ENCODE results near the gene ARL8A. TPM values are rescaled to one million over a fixed set of nuclear protein-coding genes. Genes with fewer than 3 reads are reported as not detected.

Gene ARL8A
- total RNA-seq, 1 donor from 2014 or later, result 51.9 TPM

DNA sequence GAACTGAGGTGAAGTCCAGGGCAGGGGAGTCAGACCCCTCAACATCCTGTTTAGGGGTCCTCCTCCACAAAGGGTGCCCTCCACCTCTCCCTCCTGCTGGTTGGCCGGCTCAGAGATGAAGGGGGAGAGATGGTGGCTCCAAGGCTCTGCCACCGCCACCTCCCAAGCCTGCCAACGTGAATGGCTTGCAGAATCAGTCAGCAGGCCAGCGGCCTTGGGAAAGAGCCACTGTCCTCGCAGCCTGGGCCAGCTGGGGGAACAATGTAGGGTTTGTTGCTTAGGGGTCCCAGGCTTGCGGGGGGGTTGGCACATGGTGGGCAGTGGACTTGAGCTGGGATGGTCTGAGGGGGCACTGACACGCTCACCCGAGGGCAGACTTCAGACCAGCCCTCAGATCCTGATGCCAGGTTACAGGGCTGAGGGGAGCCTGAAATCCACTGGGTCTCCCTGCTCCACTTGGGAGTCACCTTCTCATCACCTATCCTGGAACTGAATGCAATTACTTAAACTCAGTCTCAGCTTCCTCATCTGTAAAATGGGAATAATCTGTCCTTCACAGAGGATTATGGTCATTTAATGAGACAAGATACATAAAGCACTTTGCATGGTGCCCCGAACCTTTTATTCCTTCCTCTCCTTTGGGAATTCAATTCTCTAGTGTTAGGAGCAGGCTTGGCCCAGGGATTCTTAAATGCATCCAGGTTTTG is 13.6 kb downstream of the ARL8A start:
- peaks cover 16% of the 10 kb centered on the region for H3K36me3 Mint-ChIP-seq (ENCODE audit: low read depth)

DNA sequence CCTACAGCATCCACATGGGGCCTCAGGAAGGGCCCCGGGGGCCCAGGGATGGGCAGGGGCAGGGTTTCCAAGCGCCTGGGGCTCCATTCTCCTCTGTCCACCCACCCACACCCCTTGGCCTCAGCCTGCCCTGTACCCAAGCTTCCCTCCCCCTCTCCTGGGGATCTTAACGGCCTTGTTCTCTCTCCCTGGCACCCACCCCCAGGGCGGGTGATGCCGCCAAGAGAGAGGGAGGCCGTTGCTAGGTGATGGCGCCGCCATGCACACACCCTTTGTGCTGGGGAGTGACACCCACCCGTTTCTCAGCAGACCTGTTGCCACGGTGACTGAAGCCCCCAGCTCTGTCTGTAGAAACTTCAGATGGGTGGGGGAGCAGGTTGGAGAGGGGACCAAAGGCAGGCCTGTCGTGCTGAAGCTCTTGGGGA is 14.2 kb downstream of the ARL8A start:
- peaks cover 3% of the 10 kb centered on the region for H3K27me3 Mint-ChIP-seq
- H3K4me3 Mint-ChIP-seq, result no peak overlapping the region
- peaks cover 2% of the 10 kb centered on the region for H3K4me1 Mint-ChIP-seq
- H3K27ac Mint-ChIP-seq, result no peak overlapping the region
- H3K9me3 Mint-ChIP-seq, result no peaks in the 10 kb centered on the region
- DNase-seq, result no peak
- H3K36me3 Mint-ChIP-seq (ENCODE audit: low read depth), result peaks cover 16% of the 10 kb centered on the region
- intact Hi-C loops (cut with micrococcal nuclease), result no loop called here

More for the DNA sequence above, 13.6 kb downstream of the ARL8A start:
- Mint-ChIP-seq H3K4me3 (no peak overlapping the region), H3K9me3 (no peaks in the 10 kb centered on the region), H3K4me1 (peaks cover 2% of the 10 kb centered on the region), H3K27ac (no peak overlapping the region), H3K27me3 (no peaks in the 10 kb centered on the region)
- no peak for DNase-seq
- intact Hi-C loops (cut with micrococcal nuclease), result no loop called here

DNA sequence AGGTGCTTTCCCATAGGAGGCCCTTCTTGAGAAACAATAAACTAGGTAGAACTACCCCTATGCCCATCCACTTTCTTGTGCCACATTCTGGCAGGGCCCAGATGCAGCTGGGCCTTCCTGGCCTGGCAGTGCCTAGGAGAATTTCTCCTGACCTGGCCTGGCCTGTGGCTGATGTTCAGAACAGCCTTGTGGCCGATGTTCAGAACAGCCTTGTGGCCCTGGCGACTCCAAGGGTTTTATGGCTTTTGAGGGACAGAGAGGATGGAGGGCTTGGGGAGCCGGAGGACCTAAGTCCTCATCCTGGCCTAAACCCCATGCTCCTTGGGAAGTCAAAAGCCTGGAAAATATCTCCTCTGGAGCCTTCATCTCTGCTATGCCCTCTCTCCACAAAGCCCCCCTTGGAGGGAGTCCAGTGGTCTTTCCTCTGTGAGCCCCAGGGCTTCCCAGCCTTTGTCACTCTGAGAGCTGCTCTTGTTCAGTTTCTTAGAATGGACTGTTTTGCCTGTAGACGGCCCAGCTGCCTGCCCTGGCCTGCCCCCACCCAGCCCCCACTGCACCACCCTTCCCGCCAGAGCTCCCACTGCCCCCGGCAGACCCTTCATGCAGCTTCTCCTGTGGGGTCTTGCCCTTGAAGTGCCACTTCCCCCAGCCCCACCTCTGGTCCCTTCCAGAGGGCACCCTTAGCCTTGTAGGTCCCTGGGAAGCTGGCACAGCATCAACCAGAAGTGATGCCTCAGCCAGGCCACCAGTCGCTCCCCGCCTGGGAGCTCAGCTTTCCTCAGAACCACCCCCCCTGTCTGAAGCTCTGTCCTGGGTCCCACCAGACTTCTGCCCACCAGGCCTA is 14.9 kb downstream of the ARL8A start:
- Mint-ChIP-seq H3K36me3 (ENCODE audit: low read depth) (peaks cover 14% of the 10 kb centered on the region), H3K9me3 (no peaks in the 10 kb centered on the region), H3K4me1 (peaks cover 2% of the 10 kb centered on the region), H3K27me3 (peaks cover 3% of the 10 kb centered on the region), H3K27ac (no peak overlapping the region), H3K4me3 (no peak overlapping the region)
- no peak for DNase-seq
- intact Hi-C loops (cut with micrococcal nuclease), result no loop called here

DNA sequence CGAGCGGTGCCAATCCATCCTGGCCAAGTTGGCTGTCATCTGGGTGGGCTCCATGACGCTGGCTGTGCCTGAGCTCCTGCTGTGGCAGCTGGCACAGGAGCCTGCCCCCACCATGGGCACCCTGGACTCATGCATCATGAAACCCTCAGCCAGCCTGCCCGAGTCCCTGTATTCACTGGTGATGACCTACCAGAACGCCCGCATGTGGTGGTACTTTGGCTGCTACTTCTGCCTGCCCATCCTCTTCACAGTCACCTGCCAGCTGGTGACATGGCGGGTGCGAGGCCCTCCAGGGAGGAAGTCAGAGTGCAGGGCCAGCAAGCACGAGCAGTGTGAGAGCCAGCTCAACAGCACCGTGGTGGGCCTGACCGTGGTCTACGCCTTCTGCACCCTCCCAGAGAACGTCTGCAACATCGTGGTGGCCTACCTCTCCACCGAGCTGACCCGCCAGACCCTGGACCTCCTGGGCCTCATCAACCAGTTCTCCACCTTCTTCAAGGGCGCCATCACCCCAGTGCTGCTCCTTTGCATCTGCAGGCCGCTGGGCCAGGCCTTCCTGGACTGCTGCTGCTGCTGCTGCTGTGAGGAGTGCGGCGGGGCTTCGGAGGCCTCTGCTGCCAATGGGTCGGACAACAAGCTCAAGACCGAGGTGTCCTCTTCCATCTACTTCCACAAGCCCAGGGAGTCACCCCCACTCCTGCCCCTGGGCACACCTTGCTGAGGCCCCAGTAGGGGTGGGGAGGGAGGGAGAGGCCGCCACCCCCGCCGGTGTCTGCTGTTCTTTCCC is 16.5 kb downstream of the ARL8A start:
- Mint-ChIP-seq H3K27ac (no peak overlapping the region), H3K9me3 (no peaks in the 10 kb centered on the region), H3K36me3 (ENCODE audit: low read depth) (peaks cover 6% of the 10 kb centered on the region), H3K4me3 (no peak overlapping the region), H3K27me3 (peaks cover 4% of the 10 kb centered on the region), H3K4me1 (peaks cover 2% of the 10 kb centered on the region)
- DNase-seq, result no peak
- intact Hi-C loops (cut with micrococcal nuclease), result no loop called here

DNA sequence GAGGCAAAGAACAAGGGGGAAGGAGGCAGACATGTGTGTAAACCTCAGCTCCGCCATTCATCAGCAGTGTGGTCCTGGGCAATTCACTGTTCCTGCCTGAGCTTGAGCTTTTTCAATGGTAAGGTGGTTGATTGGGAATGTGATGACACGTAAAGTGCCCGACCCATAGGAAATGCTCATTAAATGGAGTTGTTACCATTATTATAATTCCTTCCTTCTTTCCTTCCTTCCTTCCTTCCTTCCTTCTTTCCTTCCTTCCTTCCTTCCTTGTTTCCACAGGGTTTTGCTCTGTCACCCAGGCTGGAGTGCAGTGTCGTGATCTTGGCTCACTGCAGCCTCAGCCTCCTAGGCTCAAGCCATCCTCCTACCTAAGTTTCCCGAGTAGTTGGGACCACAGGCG is 17.5 kb downstream of the ARL8A start:
- DNase-seq, result no peak
- no peaks in the 10 kb centered on the region for H3K36me3 Mint-ChIP-seq (ENCODE audit: low read depth)
- no peaks in the 10 kb centered on the region for H3K4me1 Mint-ChIP-seq
- intact Hi-C loops (cut with micrococcal nuclease), result no loop called here
- H3K27me3 Mint-ChIP-seq, result peaks cover 4% of the 10 kb centered on the region
- no peak overlapping the region for H3K4me3 Mint-ChIP-seq
- H3K9me3 Mint-ChIP-seq, result no peaks in the 10 kb centered on the region
- H3K27ac Mint-ChIP-seq, result no peak overlapping the region

DNA sequence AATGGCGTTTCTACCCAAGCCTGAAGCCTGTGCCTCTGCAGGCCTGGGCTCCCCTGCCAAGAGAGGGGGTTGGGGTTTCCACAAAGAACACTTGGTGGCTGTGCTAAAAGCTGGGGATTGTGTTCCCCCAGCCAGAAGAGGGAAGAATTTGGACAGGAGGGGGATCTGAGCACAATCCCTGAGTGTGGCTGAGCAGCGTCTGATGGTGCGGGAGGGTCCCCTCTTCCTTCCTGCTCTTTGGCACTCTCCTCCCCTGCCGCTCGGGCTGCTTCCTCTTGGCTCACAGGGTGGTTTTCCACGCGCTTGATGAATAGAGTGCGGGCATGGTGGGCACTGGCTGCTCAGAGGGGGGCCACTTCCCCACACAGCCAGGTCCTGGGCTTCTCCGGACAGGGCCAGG is 18.1 kb downstream of the ARL8A start:
- H3K27me3 Mint-ChIP-seq, result peaks cover 7% of the 10 kb centered on the region
- H3K9me3 Mint-ChIP-seq, result no peaks in the 10 kb centered on the region
- no peaks in the 10 kb centered on the region for H3K36me3 Mint-ChIP-seq (ENCODE audit: low read depth)
- intact Hi-C loops (cut with micrococcal nuclease), result no loop called here
- H3K27ac Mint-ChIP-seq, result no peak overlapping the region
- no peaks in the 10 kb centered on the region for H3K4me1 Mint-ChIP-seq
- DNase-seq, result no peak
- no peak overlapping the region for H3K4me3 Mint-ChIP-seq

DNA sequence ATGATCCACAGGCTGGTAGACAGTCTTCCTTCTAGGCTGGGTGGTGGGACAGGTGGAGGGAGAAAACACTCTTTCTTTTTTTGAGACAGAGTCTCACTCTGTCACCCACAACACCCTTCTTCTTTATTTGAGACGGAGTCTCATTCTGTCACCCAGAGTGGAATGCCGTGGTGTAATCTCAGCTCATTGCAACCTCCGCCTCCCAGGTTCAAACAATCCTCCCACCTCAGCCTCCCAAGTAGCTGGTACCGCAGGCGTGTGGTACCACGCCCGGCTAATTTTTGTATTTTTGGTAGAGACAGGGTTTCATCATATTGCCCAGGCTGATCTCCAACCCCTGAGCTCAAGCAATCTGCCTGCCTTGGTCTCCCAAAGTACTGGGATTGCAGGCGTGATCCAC is 18.9 kb downstream of the ARL8A start:
- intact Hi-C loops (cut with micrococcal nuclease), result no loop called here
- Mint-ChIP-seq H3K4me1 (no peaks in the 10 kb centered on the region), H3K4me3 (no peak overlapping the region), H3K36me3 (ENCODE audit: low read depth) (no peaks in the 10 kb centered on the region), H3K27me3 (peaks cover 7% of the 10 kb centered on the region), H3K9me3 (no peaks in the 10 kb centered on the region), H3K27ac (no peak overlapping the region)
- DNase-seq, result no peak

DNA sequence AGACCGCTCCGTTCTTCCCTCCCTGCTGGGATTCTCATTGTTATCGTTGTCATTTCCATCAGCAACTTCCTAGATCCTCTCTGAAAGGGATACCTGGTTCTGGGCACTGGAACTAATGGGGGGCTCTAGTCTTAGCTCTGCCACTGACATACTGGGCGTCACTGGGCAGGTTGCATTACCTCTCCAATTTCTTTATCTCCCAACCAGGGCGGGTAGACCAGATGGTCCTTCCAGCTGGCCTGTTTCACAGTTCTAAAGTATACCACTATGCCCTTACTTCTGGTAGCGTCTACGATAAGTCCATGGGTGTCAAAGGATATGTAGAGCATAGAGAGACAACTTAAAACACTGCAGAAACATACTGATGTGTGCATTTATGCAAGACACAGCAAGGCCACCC is 20.4 kb downstream of the ARL8A start:
- Mint-ChIP-seq H3K9me3 (no peaks in the 10 kb centered on the region), H3K27ac (no peak overlapping the region)
- intact Hi-C loops (cut with micrococcal nuclease), result no loop called here

DNA sequence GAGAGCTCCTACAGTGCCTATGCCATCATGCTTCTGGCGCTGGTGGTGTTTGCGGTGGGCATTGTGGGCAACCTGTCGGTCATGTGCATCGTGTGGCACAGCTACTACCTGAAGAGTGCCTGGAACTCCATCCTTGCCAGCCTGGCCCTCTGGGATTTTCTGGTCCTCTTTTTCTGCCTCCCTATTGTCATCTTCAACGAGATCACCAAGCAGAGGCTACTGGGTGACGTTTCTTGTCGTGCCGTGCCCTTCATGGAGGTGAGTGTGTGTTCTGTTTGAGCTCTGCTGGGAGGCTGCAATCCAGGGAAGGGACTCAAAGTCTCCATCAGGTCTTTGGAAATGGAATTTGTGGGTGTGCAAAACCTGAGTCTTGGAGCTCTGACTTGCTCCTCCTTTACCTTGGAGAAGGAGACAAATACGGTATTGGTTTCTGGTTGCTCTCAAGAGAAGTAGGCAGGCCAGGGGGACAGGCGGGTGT is 21.2 kb downstream of the ARL8A start:
- Mint-ChIP-seq H3K9me3 (no peaks in the 10 kb centered on the region), H3K27me3 (peaks cover 7% of the 10 kb centered on the region), H3K36me3 (ENCODE audit: low read depth) (no peaks in the 10 kb centered on the region), H3K4me3 (no peak overlapping the region), H3K27ac (no peak overlapping the region), H3K4me1 (no peaks in the 10 kb centered on the region)
- intact Hi-C loops (cut with micrococcal nuclease), result no loop called here
- DNase-seq, result no peak

More for the DNA sequence above, 20.4 kb downstream of the ARL8A start:
- DNase-seq, result no peak
- no peaks in the 10 kb centered on the region for H3K4me1 Mint-ChIP-seq
- no peak overlapping the region for H3K4me3 Mint-ChIP-seq
- no peaks in the 10 kb centered on the region for H3K36me3 Mint-ChIP-seq (ENCODE audit: low read depth)
- H3K27me3 Mint-ChIP-seq, result peaks cover 7% of the 10 kb centered on the region

DNA sequence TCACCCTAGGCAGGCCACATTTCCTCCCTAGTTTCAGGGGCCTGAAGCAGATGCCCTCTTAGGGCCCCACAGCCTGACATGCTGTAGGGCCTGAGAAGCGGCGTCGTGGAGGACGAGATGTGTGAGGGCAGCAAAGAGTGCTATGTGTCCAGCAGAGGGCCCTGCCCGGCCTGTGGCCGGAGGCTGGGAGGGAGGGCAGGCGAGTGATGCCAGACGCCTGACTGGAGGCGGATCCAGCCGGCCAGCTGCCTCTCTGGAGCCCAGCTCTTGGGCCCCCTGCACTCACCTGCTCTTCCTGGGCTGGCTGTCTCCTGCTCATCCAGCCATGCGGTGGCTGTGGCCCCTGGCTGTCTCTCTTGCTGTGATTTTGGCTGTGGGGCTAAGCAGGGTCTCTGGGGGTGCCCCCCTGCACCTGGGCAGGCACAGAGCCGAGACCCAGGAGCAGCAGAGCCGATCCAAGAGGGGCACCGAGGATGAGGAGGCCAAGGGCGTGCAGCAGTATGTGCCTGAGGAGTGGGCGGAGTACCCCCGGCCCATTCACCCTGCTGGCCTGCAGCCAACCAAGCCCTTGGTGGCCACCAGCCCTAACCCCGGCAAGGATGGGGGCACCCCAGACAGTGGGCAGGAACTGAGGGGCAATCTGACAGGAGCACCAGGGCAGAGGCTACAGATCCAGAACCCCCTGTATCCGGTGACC is 21.8 kb downstream of the ARL8A start, which contains the start of gene GPR37L1:
Gene GPR37L1, plus strand, starts transcription at position 279 of the 697 bp plus-strand sequence. Its CDS starts 47 bp downstream, at position 326.
- intact Hi-C loops (cut with micrococcal nuclease), result no loop called here
- Mint-ChIP-seq H3K27me3 (peaks cover 7% of the 10 kb centered on the region), H3K36me3 (ENCODE audit: low read depth) (no peaks in the 10 kb centered on the region), H3K4me3 (no peak within 1 kb of the TSS), H3K4me1 (no peaks in the 10 kb centered on the region), H3K9me3 (no peaks in the 10 kb centered on the region), H3K27ac (no peak within 1 kb of the TSS)
- DNase-seq, result no peak

DNA sequence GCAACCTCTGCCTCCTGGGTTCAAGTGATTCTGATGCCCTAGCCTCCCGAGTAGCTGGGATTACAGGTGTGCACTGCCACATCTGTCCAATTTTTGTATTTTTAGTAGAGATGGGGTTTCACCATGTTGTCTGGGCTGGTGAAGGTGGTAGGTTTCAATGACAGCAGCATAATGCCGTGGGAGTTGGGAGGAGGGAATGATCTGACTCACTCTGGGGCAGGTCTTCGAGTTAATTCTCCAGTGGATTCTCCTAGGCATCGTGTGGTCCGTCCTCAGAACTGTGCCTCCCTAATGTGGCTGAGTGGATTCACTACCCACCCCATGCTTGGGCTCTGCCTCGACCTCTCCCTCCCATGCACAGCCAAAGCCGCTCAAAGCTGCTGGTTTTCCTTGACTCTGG is 23.5 kb downstream of the ARL8A start:
- Mint-ChIP-seq H3K27ac (no peak overlapping the region), H3K36me3 (ENCODE audit: low read depth) (no peaks in the 10 kb centered on the region), H3K9me3 (no peaks in the 10 kb centered on the region), H3K4me3 (no peak overlapping the region), H3K4me1 (no peaks in the 10 kb centered on the region), H3K27me3 (peaks cover 7% of the 10 kb centered on the region)
- no peak for DNase-seq
- intact Hi-C loops (cut with micrococcal nuclease), result no loop called here

DNA sequence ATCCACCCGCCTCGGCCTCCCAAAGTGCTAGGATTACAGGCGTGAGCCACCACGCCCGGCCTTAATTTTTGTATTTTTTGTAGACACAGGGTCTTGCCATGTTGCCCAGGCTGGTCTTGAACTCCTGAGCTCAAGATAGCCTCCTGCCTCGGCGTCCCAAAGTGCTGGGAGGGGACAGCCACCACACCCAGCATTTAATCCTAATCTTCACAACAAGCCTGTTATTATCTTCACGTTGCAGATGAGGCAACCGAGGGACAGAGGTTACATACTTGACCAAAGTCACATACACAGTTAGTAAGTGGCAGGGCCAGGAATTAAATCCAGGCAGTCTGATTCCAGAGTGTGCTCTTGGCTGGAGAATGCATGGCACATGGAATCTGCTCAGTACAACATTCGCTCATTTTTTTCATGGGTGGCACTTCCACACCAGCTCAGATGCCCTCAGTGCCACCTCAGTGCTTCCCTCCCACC is 26.6 kb downstream of the ARL8A start:
- intact Hi-C loops (cut with micrococcal nuclease), result loop anchor here (2.0 to 5.0 kb wide), 3 partner anchors 109 to 221 kb away; no protein-coding TSS in a partner anchor
- H3K4me3 Mint-ChIP-seq, result no peak overlapping the region
- no peak overlapping the region for H3K27ac Mint-ChIP-seq
- H3K36me3 Mint-ChIP-seq (ENCODE audit: low read depth), result no peaks in the 10 kb centered on the region
- H3K27me3 Mint-ChIP-seq, result peaks cover 7% of the 10 kb centered on the region
- no peaks in the 10 kb centered on the region for H3K9me3 Mint-ChIP-seq
- H3K4me1 Mint-ChIP-seq, result no peaks in the 10 kb centered on the region
- DNase-seq, result no peak

DNA sequence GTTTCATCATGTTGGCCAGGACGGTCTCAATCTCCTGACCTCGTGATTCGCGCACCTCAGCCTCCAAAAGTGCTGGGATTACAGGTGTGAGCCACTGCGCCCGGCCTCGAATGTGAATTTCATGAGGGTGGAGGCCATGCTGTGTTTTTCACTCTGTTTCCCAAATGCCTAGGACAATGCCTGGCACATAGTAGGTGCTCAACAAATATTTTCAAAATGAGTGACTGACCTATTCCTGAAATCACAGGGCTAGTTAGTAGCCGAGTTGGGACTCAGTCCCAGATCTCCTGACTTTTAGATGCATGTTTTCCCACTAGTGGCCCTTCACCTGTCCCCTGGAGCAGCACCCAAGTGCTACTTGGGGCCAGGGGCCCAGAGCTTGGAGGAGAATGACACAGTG is 28.2 kb downstream of the ARL8A start:
- intact Hi-C loops (cut with micrococcal nuclease), result loop anchor here (5.0 kb wide), 1 partner anchor 219 kb away; no protein-coding TSS in a partner anchor
- no peak overlapping the region for H3K27ac Mint-ChIP-seq
- DNase-seq, result no peak

More for the DNA sequence above, 28.2 kb downstream of the ARL8A start:
- H3K27me3 Mint-ChIP-seq, result peaks cover 4% of the 10 kb centered on the region
- H3K4me3 Mint-ChIP-seq, result no peak overlapping the region
- no peaks in the 10 kb centered on the region for H3K4me1 Mint-ChIP-seq
- no peaks in the 10 kb centered on the region for H3K36me3 Mint-ChIP-seq (ENCODE audit: low read depth)
- no peaks in the 10 kb centered on the region for H3K9me3 Mint-ChIP-seq
